K562 (cell line): Measurements from ENCODE around the gene OMA1. TPM values are rescaled to one million over a fixed set of nuclear protein-coding genes. Genes with fewer than 3 reads are reported as not detected.

Experiments
- CGGBP1 ChIP-seq: fragments of 250-450 bp; sonication (Bioruptor Pico); IDR thresholded peaks from 2 replicates; pipeline ENCODE4 v1.9.0; 2021; ENCODE audit warnings: mild to moderate bottlenecking
- CHD2 ChIP-seq: IDR thresholded peaks from 2 replicates; pipeline ENCODE4 v1.6.1; 2011; ENCODE audit warnings: low read depth, low read length
- CUX1 ChIP-seq: fragments of 200-800 bp; sonication (Bioruptor generic); IDR thresholded peaks from 2 replicates; pipeline ENCODE4 v1.6.1; 2016; ENCODE audit warnings: missing genetic modification characterization, missing compliant biosample characterization
- FOXK1 ChIP-seq: sonication (generic); formaldehyde crosslinking; IDR thresholded peaks from 2 replicates; pipeline ENCODE4 v1.8.0; 2022; ENCODE audit warnings: missing genetic modification reagents, mild to moderate bottlenecking, borderline replicate concordance
- KDM2B ChIP-seq: fragments of 250-450 bp; sonication (Bioruptor Pico); IDR thresholded peaks from 2 replicates; pipeline ENCODE4 v1.8.0; 2021; ENCODE audit warnings: mild to moderate bottlenecking, moderate library complexity
- MAZ ChIP-seq, 2 experiments: fragments of 450-650 bp in 1 of 2; sonication (generic) in 1 of 2; formaldehyde crosslinking; IDR thresholded peaks in 1 of 2; conservative IDR thresholded peaks in 1 of 2; 2 replicates each; pipeline versions ENCODE4 v1.4.0 to v1.5.0; 2020; ENCODE audit warnings: mild to moderate bottlenecking in 1 of 2, missing genetic modification reagents in 1 of 2
- MYC ChIP-seq, 2 experiments: fragments of 250-450 bp in 1 of 2; sonication (Bioruptor Pico) in 1 of 2; IDR thresholded peaks; 2 replicates each; pipeline versions ENCODE4 v1.5.1 to v1.6.1; 2012 to 2021; ENCODE audit warnings: low read depth in 2 of 2, borderline replicate concordance in 1 of 2, improper control_type of control experiment in 1 of 2, low read length in 1 of 2, mild to moderate bottlenecking in 1 of 2, moderate library complexity in 1 of 2
- PCBP2 ChIP-seq: fragments of 200-400 bp; formaldehyde crosslinking; IDR thresholded peaks from 2 replicates; pipeline ENCODE4 v1.6.1; 2018; ENCODE audit warnings: low read length, low read depth, mild to moderate bottlenecking, moderate library complexity; ENCODE audit not compliant: poor library complexity, severe bottlenecking
- PHF8 ChIP-seq: fragments of 200-600 bp; sonication (generic); IDR thresholded peaks from 2 replicates; pipeline ENCODE4 v1.6.1; 2012; ENCODE audit warnings: mixed run types, mild to moderate bottlenecking, inconsistent platforms, low read length, moderate library complexity, borderline replicate concordance
- RBFOX2 ChIP-seq: fragments of 200-400 bp; formaldehyde crosslinking; IDR thresholded peaks from 2 replicates; pipeline ENCODE4 v1.6.1; 2017; ENCODE audit warnings: low read depth, mild to moderate bottlenecking, low read length, moderate library complexity
- RFX1 ChIP-seq: fragments of 450-650 bp; IDR thresholded peaks from 2 replicates; pipeline ENCODE4 v1.6.1; 2016; ENCODE audit warnings: mild to moderate bottlenecking, moderate library complexity
- SAFB ChIP-seq: fragments of 200-400 bp; formaldehyde crosslinking; IDR thresholded peaks from 2 replicates; pipeline ENCODE4 v1.6.1; 2017; ENCODE audit warnings: low read depth, low read length, borderline replicate concordance
- TFE3 ChIP-seq: fragments of 450-650 bp; formaldehyde crosslinking; IDR thresholded peaks from 2 replicates; pipeline ENCODE4 v1.4.0; 2020; ENCODE audit warnings: mild to moderate bottlenecking, mixed read lengths
- ZFPM2 ChIP-seq: fragments of 250-450 bp; sonication (Bioruptor Pico); IDR thresholded peaks from 2 replicates; pipeline ENCODE4 v1.5.1; 2022; ENCODE audit warnings: mild to moderate bottlenecking
- ZNF232 ChIP-seq: sonication (generic); formaldehyde crosslinking; IDR thresholded peaks from 2 replicates; pipeline ENCODE4 v1.8.0; 2022; ENCODE audit warnings: mild to moderate bottlenecking, missing genetic modification reagents
- ZNF263 ChIP-seq: sonication (generic); formaldehyde crosslinking; IDR thresholded peaks from 2 replicates; pipeline ENCODE4 v1.8.0; 2022; ENCODE audit warnings: mild to moderate bottlenecking, missing genetic modification reagents, borderline replicate concordance
- polyA plus RNA-seq, 8 experiments: library from polyadenylated mRNA; depleted of rRNA in 4 of 8; stranded (reverse) in 5 of 8; unstranded in 3 of 8; fragments of >200 nt; fragmentation: Nextera tagmentation in 2 of 8; fragmentation: Illumina TruSeq in 1 of 8; extraction: Ambion mirVana in 2 of 8; extraction: Trizol in 1 of 8; gene quantifications; 2 replicates each; pipeline versions ENCODE4 v1.2.1 to v1.2.3, GENCODE V29; 2011 to 2014; ENCODE audit warnings: inconsistent platforms in 1 of 8, missing spikeins in 1 of 8
- total RNA-seq, 7 experiments: library from RNA; depleted of rRNA in 6 of 7; stranded (reverse); fragments of >200 nt in 6 of 7; fragmentation: Illumina TruSeq in 2 of 7; extraction: Trizol in 2 of 7; gene quantifications; 2 replicates each; pipeline versions ENCODE4 v1.2.1 to v1.2.3, GENCODE V29; 2011 to 2021; ENCODE audit warnings: low replicate concordance in 1 of 7
- TF ChIP-seq, protein P1 (sequence below), 3 experiments: IDR thresholded peaks in 2 of 3; conservative IDR thresholded peaks in 1 of 3; 2 replicates each; pipeline ENCODE4 v1.5.1; 2011 to 2012; ENCODE audit warnings: low read length in 3 of 3, mild to moderate bottlenecking in 3 of 3, control low read depth in 2 of 3, improper control_type of control experiment in 1 of 3, inconsistent platforms in 1 of 3, low read depth in 1 of 3, mixed read lengths in 1 of 3, moderate library complexity in 1 of 3; ENCODE audit not compliant: insufficient read depth in 2 of 3

The OMA1 gene
- total and polyA plus RNA-seq, 9 of the 15 experiments (the other 6 are each of a cell fraction or from before 2014, with no cell fraction given) = 16.6 to 51.5 (median 33.5) TPM

DNA sequence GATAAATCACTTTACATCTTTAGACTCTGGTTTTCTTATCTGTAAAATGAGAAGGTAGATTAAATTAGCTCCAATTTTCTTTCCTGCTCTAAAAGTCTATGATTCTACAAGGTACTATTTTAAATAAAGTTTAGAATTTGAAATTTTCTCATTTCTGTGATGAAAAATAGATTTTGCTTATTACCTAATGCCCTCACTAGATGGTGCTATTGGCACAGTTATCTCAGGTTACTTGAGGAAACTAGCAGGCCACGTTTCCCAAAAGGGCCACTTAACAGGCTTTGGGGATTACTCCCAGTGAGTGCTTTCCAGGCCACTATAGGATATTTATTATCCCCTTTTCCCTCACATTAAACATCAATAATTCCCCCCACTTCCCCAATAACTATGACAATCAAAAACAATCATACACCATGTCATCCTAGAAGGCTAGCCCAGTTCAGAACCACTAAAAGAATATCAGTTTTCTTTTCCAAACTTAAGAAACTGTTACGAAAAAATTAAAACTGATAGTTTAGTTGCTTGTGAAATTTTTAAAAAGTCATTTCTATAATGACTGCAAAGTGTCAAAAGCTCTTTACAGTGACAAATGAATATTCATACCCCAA lies 30.6 kb downstream of the OMA1 start (continued):
- TF ChIP-seq CUX1 (CRISPR knock-in tag) = no peak
- no peak for TF ChIP-seq SAFB
- no peak for TF ChIP-seq MAZ (CRISPR knock-in tag; conservative IDR thresholded peaks at IDR 0.05 in 1 of 2, IDR thresholded peaks at IDR 0.05 in 1 of 2)
- no peak for TF ChIP-seq PCBP2
- no peak for TF ChIP-seq MYC (IDR thresholded peaks at IDR 0.05; ENCODE audit: low read depth, low read length)
- TF ChIP-seq MYC (CRISPR knock-in tag; IDR thresholded peaks at IDR 0.05; ENCODE audit: borderline replicate concordance, low read depth) = no peak
- no peak for TF ChIP-seq KDM2B (CRISPR knock-in tag)
- TF ChIP-seq CGGBP1 = no peak
- TF ChIP-seq CHD2 = no peak
- no peak for TF ChIP-seq PHF8
- no peak for TF ChIP-seq FOXK1 (CRISPR knock-in tag)
- TF ChIP-seq RFX1 = no peak
- TF ChIP-seq ZNF263 = no peak
- no peak for TF ChIP-seq TFE3 (CRISPR knock-in tag)
- no peak for TF ChIP-seq RBFOX2
- TF ChIP-seq, protein P1, sequence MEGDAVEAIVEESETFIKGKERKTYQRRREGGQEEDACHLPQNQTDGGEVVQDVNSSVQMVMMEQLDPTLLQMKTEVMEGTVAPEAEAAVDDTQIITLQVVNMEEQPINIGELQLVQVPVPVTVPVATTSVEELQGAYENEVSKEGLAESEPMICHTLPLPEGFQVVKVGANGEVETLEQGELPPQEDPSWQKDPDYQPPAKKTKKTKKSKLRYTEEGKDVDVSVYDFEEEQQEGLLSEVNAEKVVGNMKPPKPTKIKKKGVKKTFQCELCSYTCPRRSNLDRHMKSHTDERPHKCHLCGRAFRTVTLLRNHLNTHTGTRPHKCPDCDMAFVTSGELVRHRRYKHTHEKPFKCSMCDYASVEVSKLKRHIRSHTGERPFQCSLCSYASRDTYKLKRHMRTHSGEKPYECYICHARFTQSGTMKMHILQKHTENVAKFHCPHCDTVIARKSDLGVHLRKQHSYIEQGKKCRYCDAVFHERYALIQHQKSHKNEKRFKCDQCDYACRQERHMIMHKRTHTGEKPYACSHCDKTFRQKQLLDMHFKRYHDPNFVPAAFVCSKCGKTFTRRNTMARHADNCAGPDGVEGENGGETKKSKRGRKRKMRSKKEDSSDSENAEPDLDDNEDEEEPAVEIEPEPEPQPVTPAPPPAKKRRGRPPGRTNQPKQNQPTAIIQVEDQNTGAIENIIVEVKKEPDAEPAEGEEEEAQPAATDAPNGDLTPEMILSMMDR (IDR thresholded peaks at IDR 0.05 in 2 of 3, conservative IDR thresholded peaks at IDR 0.05 in 1 of 3; ENCODE audit: insufficient read depth in 2 of 3, low read depth in 1 of 3, low read length in 3 of 3) = peak; percentile 56 to 77 (median 57)
- TF ChIP-seq ZNF232 (CRISPR knock-in tag) = no peak
- TF ChIP-seq ZFPM2 (CRISPR knock-in tag) = no peak
